ENCODE data around the gene CEP72. TPM values are rescaled to one million over a fixed set of nuclear protein-coding genes. Genes with fewer than 3 reads are reported as not detected.

The CEP72 gene
- total RNA-seq = 20.1 TPM

GRCh38 chr5:611731-612486 is at the start of gene CEP72:
Gene CEP72, plus strand, starts transcription at chr5:612340. Its CDS starts 22 bp downstream, at chr5:612362.
- intact Hi-C loops (cut with DNase I) = no loop called here
- peaks cover 11% of the 10 kb centered on the region for H3K4me1 ChIP-seq
- no peak for TF ChIP-seq POLR2AphosphoS5 (IDR thresholded peaks at IDR 0.05; ENCODE audit: insufficient read depth in 1 of 2, low read depth in 1 of 2)
- TF ChIP-seq, protein P1, sequence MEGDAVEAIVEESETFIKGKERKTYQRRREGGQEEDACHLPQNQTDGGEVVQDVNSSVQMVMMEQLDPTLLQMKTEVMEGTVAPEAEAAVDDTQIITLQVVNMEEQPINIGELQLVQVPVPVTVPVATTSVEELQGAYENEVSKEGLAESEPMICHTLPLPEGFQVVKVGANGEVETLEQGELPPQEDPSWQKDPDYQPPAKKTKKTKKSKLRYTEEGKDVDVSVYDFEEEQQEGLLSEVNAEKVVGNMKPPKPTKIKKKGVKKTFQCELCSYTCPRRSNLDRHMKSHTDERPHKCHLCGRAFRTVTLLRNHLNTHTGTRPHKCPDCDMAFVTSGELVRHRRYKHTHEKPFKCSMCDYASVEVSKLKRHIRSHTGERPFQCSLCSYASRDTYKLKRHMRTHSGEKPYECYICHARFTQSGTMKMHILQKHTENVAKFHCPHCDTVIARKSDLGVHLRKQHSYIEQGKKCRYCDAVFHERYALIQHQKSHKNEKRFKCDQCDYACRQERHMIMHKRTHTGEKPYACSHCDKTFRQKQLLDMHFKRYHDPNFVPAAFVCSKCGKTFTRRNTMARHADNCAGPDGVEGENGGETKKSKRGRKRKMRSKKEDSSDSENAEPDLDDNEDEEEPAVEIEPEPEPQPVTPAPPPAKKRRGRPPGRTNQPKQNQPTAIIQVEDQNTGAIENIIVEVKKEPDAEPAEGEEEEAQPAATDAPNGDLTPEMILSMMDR (IDR thresholded peaks at IDR 0.05) = no peak
- no peak for TF ChIP-seq POLR2A (IDR thresholded peaks at IDR 0.05)
- peak within 1 kb of the TSS; percentile 73 for H3K27ac ChIP-seq
- no peaks in the 10 kb centered on the region for H3K27me3 ChIP-seq
- no peaks in the 10 kb centered on the region for H3K9me3 ChIP-seq
- no peak for DNase-seq (ENCODE audit: extremely low spot score in 2 of 2)
- H3K4me3 ChIP-seq = peak within 1 kb of the TSS; percentile 91
- no peaks in the 10 kb centered on the region for H3K36me3 ChIP-seq

DNA sequence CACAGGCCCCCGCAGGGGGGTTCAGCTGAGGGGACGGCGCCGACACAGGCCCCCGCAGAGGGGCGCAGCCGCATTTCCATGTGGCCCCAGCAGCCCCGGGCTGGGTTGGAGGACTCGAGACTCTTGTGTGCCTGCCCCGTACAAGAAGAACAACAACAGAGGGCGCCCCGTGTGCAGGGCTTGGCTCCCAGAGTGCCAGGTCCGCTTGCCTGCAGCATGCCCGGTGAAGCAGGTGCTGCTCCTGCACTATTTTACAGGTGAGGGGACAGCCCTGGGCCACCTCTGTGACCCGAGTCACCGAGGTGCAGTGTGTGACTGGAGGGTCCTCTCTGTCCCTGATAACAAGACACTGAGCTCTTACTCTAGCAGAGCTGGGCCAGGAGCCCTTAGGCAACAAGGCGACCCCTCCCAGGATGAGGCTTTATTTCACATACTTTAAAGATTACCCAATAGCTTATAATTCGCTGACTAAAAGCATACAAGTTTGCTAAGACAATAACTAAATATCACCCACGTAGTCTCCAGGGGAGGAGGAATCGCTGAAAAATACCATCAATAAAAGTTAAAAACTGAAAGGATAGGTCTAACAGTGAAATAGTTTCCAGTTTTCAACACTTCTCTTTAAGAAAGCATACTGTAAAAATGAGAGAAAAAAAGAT is 46.2 kb upstream of the CEP72 start:
- Histone ChIP-seq H3K36me3 (no peaks in the 10 kb centered on the region), H3K4me1 (peaks cover 6% of the 10 kb centered on the region), H3K4me3 (no peak overlapping the region), H3K9me3 (no peaks in the 10 kb centered on the region), H3K27ac (no peak overlapping the region), H3K27me3 (no peaks in the 10 kb centered on the region)
- TF ChIP-seq POLR2AphosphoS5 (IDR thresholded peaks at IDR 0.05; ENCODE audit: insufficient read depth in 1 of 2, low read depth in 1 of 2) (no peak), POLR2A (IDR thresholded peaks at IDR 0.05) (no peak)
- TF ChIP-seq, protein P1 (IDR thresholded peaks at IDR 0.05) = no peak
- intact Hi-C loops (cut with DNase I) = no loop called here
- DNase-seq (ENCODE audit: extremely low spot score in 2 of 2) = no peak

DNA sequence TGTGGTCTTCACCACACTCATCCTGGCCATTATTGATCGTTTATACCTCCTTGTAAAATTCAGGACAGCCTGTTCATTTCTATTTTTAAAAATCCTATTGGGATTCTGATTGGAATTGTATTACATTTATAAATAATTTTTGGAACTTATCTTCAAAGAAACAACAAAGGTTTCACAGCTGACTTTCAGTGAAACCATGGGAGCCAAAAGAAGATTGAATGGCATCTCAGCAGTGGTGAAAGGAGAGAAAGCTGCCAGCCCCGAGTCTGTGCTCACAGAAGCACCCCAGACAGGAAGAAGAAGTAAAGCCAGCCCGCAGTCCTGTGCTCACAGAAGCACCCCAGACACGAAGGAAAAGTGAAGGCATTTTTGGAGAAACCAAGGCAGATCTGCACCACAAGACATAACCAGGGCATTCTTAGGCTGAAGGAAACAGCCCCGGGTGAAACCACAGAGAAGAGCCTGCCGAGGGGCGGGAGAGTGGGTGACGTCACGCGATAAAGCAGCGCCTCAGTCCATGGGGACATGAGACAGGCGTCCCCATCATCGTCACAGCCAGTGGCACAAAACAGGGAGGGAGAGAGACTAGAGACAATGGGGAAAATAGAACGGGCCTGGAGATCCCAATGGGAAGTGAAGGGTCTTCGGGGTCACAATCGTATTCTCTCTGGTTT is 45.4 kb upstream of the CEP72 start:
- Histone ChIP-seq H3K4me3 (no peak overlapping the region), H3K9me3 (no peaks in the 10 kb centered on the region), H3K4me1 (peaks cover 6% of the 10 kb centered on the region), H3K27me3 (no peaks in the 10 kb centered on the region), H3K36me3 (no peaks in the 10 kb centered on the region), H3K27ac (no peak overlapping the region)
- TF ChIP-seq POLR2A (IDR thresholded peaks at IDR 0.05) = no peak
- TF ChIP-seq, protein P1 (IDR thresholded peaks at IDR 0.05) = no peak
- TF ChIP-seq POLR2AphosphoS5 (IDR thresholded peaks at IDR 0.05; ENCODE audit: insufficient read depth in 1 of 2, low read depth in 1 of 2) = no peak
- no peak for DNase-seq (ENCODE audit: extremely low spot score in 2 of 2)
- intact Hi-C loops (cut with DNase I) = no loop called here

- H3K27ac ChIP-seq = no peak overlapping the region
- TF ChIP-seq POLR2A (IDR thresholded peaks at IDR 0.05) (no peak), POLR2AphosphoS5 (IDR thresholded peaks at IDR 0.05; ENCODE audit: insufficient read depth in 1 of 2, low read depth in 1 of 2) (no peak)
- TF ChIP-seq, protein P1 (IDR thresholded peaks at IDR 0.05) = no peak
- no peak for DNase-seq (ENCODE audit: extremely low spot score in 2 of 2)
- peaks cover 6% of the 10 kb centered on the region for H3K4me1 ChIP-seq
- no peaks in the 10 kb centered on the region for H3K36me3 ChIP-seq
- H3K9me3 ChIP-seq = no peaks in the 10 kb centered on the region
- no peak overlapping the region for H3K4me3 ChIP-seq
- H3K27me3 ChIP-seq = no peaks in the 10 kb centered on the region
- intact Hi-C loops (cut with DNase I) = no loop called here
Observed at GRCh38 chr5:567664-568060, 44.5 kb upstream of the CEP72 start.
